Cardiac septum (tissue), 1 donor: ENCODE data around the gene INHBE. TPM values are rescaled to one million over a fixed set of nuclear protein-coding genes. Genes with fewer than 3 reads are reported as not detected.
A peak's percentile ranks its signal among the peaks of the same experiment; 100 is the strongest.
"Not testable (repeated sequence)": the region's sequence is repeated elsewhere in the genome, so short reads cannot be mapped to it uniquely, and the experiment has no call there.

ENCODE experiments used
- DNase-seq: peaks from one replicate; pipeline ENCODE4 v3.0.0-alpha.2; 2020; ENCODE audit warnings: low spot score
- intact Hi-C: fragments of 100-400 bp; cut with DNase I; formaldehyde crosslinking; loops from one replicate; pipeline ENCODE4 v1.14.0; 2022
- total RNA-seq: library from RNA; stranded (reverse); fragmentation: NEBNext Ultra II Directional; extraction: Animal tissue kit (Norgen Biotek cat#: 25700); gene quantifications from one replicate; pipeline ENCODE4 v1.2.1, GENCODE V29; 2021
- donor health status: DM: no; HTN: no; CAD: no.

Gene INHBE
- total RNA-seq, 1 donor from 2014 or later = 0.73 TPM

- intact Hi-C loops = no loop called here
- no peak for DNase-seq
Observed at GRCh38 chr12:57438400-57438799, 16.7 kb upstream of the INHBE start.

GRCh38 chr12:57439762-57440266 lies 15.3 kb upstream of the INHBE start:
- intact Hi-C loops = no loop called here
- DNase-seq = no peak

- intact Hi-C loops, DNase-seq: not testable (repeated sequence)
Observed at GRCh38 chr12:57441393-57441792, 13.7 kb upstream of the INHBE start.

GRCh38 chr12:57441846-57442427 lies 13.2 kb upstream of the INHBE start:
- intact Hi-C loops = no loop called here
- DNase-seq = no peak

- intact Hi-C loops, DNase-seq: not testable (repeated sequence)
Observed at GRCh38 chr12:57444337-57444736, 10.8 kb upstream of the INHBE start.

GRCh38 chr12:57444744-57445143 lies 10.4 kb upstream of the INHBE start:
- intact Hi-C loops = no loop called here

GRCh38 chr12:57446292-57446960 lies 8.7 kb upstream of the INHBE start:
- intact Hi-C loops = no loop called here
- no peak for DNase-seq

More at GRCh38 chr12:57444744-57445143, 10.4 kb upstream of the INHBE start:
- no peak for DNase-seq

- intact Hi-C loops = no loop called here
- DNase-seq = no peak
Observed at GRCh38 chr12:57448669-57449068, 6.4 kb upstream of the INHBE start.

GRCh38 chr12:57449375-57449774 lies 5.7 kb upstream of the INHBE start:
- intact Hi-C loops = no loop called here
- DNase-seq = no peak

- no peak for DNase-seq
- intact Hi-C loops = loop anchor here (5.0 kb wide), 1 partner anchor 188 kb away; no protein-coding TSS in a partner anchor
Observed at GRCh38 chr12:57450057-57450456, 5.0 kb upstream of the INHBE start.

- intact Hi-C loops = loop anchor here (5.0 kb wide), 1 partner anchor 189 kb away; no protein-coding TSS in a partner anchor
- DNase-seq = no peak
Observed at GRCh38 chr12:57451233-57451778, 3.8 kb upstream of the INHBE start.

- peak; percentile 81 for DNase-seq
- intact Hi-C loops = loop anchor here (2.0 to 5.0 kb wide), 2 partner anchors 22 to 190 kb away; partner anchors contain the start of gene R3HDM2
Observed at GRCh38 chr12:57452181-57452936, 2.7 kb upstream of the INHBE start.

GRCh38 chr12:57452937-57453509 lies 2.1 kb upstream of the INHBE start:
- DNase-seq = peak; percentile 90
- intact Hi-C loops = loop anchor here (2.0 to 5.0 kb wide), 2 partner anchors 22 to 191 kb away; partner anchors contain the start of gene R3HDM2

GRCh38 chr12:57454213-57454565 lies 918 bp upstream of the INHBE start:
- DNase-seq = no peak
- intact Hi-C loops = loop anchor here (5.0 kb wide), 1 partner anchor 192 kb away; no protein-coding TSS in a partner anchor

- intact Hi-C loops = loop anchor here (1.0 to 5.0 kb wide), 2 partner anchors 148 to 243 kb away; no protein-coding TSS in a partner anchor
- no peak for DNase-seq
Observed at GRCh38 chr12:57455374-57456144, 452 bp downstream of the INHBE start.

- DNase-seq = no peak
- intact Hi-C loops = loop anchor here (5.0 kb wide), 1 partner anchor 244 kb away; no protein-coding TSS in a partner anchor
Observed at GRCh38 chr12:57456145-57456700, 1.1 kb downstream of the INHBE start.

- intact Hi-C loops = loop anchor here (5.0 kb wide), 1 partner anchor 245 kb away; no protein-coding TSS in a partner anchor
- DNase-seq = no peak
Observed at GRCh38 chr12:57456737-57457490, 1.8 kb downstream of the INHBE start.

- intact Hi-C loops = loop anchor here (5.0 kb wide), 1 partner anchor 246 kb away; no protein-coding TSS in a partner anchor
- DNase-seq = no peak
Observed at GRCh38 chr12:57458665-57459054, 3.6 kb downstream of the INHBE start.
